ENCODE data around the gene PDE1A.

PDE1A gene

GRCh38 chr2:182193291-182193690, 233.5 kb downstream of the PDE1A start:
- DNase-seq, result no peak

GRCh38 chr2:182191061-182191460, 235.8 kb downstream of the PDE1A start:
- peak; percentile 9 for DNase-seq

- DNase-seq, result no peak
Observed at GRCh38 chr2:182187130-182187529, 239.7 kb downstream of the PDE1A start.

GRCh38 chr2:182186132-182186735, 240.6 kb downstream of the PDE1A start:
- DNase-seq, result peak; percentile 31

GRCh38 chr2:182182436-182182835, 244.4 kb downstream of the PDE1A start:
- peak; percentile 4 for DNase-seq

- no peak for DNase-seq
Observed at GRCh38 chr2:182181381-182181780, 245.5 kb downstream of the PDE1A start.

GRCh38 chr2:182179176-182179575, 247.7 kb downstream of the PDE1A start:
- DNase-seq, result no peak

GRCh38 chr2:182173944-182174622, 252.8 kb downstream of the PDE1A start:
- DNase-seq, result no peak

- DNase-seq, result no peak
Observed at GRCh38 chr2:182170341-182170740, 256.5 kb downstream of the PDE1A start.

- no peak for DNase-seq
Observed at GRCh38 chr2:182167882-182168281, 259.0 kb downstream of the PDE1A start.

GRCh38 chr2:182166841-182167240, 260.0 kb downstream of the PDE1A start:
- no peak for DNase-seq

GRCh38 chr2:182166406-182166805, 260.4 kb downstream of the PDE1A start:
- DNase-seq, result no peak

- DNase-seq, result no peak
Observed at GRCh38 chr2:182165202-182165601, 261.6 kb downstream of the PDE1A start.

GRCh38 chr2:182164686-182165085, 262.1 kb downstream of the PDE1A start:
- DNase-seq, result no peak

GRCh38 chr2:182163878-182164277, 263.0 kb downstream of the PDE1A start:
- DNase-seq, result no peak

- no peak for DNase-seq
Observed at GRCh38 chr2:182148344-182148743, 278.5 kb downstream of the PDE1A start.

- DNase-seq, result no peak
Observed at GRCh38 chr2:182144776-182145165, 282.1 kb downstream of the PDE1A start.

- no peak for DNase-seq
Observed at GRCh38 chr2:182144041-182144775, 282.6 kb downstream of the PDE1A start.

- no peak for DNase-seq
Observed at GRCh38 chr2:182142062-182142461, 284.8 kb downstream of the PDE1A start.

- DNase-seq, result no peak
Observed at GRCh38 chr2:182134201-182134600, 292.6 kb downstream of the PDE1A start.

GRCh38 chr2:182133195-182133891, 293.5 kb downstream of the PDE1A start:
- peak; percentile 14 for DNase-seq

- no peak for DNase-seq
Observed at GRCh38 chr2:182132605-182133004, 294.2 kb downstream of the PDE1A start.
